Measurements from ENCODE around the gene HIC1. TPM values are rescaled to one million over a fixed set of nuclear protein-coding genes. Genes with fewer than 3 reads are reported as not detected.

HIC1 gene
- total and polyA plus RNA-seq, 4 donors = 0.44 to 4.8 (median 3.7) TPM

DNA sequence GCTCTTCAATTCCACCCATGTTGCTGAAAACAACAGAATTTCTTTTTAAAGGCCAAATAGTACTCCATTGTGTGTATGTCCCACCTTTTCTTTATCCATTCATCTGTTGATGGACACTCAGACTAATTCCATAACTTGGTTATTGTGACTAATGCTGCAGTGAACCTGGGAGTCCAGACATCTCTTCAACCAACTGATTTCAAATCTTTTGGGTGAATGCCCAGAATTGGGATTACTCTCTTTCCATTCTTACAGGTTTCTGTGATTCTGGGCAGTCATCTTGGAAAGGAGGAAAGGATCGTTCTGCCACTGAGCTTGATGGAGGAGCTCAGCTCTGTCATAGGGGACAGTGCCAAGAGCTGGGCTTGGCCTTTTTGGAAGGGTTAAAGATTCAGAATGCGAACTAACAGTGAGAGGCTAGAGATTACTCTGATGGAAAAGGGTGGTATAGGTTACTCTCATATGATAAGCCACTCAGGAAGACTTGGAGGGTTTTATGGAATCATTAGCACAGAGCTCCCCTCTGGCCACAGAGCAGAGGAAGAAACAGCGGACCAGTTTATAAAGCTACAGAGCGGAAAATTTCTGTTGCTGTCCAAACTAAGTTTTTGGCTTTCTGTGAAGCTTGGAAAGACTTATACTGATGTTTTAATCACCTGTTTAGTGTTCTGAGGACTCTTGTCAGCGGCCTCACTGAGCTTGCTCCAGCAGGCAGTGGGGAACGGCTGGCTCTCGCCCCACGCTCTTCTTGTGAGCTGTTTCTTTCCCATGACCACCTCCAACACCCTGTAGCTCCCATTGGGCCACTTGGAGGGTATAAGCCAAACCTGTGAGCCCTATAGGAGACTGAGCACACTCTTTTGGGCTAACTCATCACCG lies 48.3 kb downstream of the HIC1 start (continued):
- TF ChIP-seq, protein P1, sequence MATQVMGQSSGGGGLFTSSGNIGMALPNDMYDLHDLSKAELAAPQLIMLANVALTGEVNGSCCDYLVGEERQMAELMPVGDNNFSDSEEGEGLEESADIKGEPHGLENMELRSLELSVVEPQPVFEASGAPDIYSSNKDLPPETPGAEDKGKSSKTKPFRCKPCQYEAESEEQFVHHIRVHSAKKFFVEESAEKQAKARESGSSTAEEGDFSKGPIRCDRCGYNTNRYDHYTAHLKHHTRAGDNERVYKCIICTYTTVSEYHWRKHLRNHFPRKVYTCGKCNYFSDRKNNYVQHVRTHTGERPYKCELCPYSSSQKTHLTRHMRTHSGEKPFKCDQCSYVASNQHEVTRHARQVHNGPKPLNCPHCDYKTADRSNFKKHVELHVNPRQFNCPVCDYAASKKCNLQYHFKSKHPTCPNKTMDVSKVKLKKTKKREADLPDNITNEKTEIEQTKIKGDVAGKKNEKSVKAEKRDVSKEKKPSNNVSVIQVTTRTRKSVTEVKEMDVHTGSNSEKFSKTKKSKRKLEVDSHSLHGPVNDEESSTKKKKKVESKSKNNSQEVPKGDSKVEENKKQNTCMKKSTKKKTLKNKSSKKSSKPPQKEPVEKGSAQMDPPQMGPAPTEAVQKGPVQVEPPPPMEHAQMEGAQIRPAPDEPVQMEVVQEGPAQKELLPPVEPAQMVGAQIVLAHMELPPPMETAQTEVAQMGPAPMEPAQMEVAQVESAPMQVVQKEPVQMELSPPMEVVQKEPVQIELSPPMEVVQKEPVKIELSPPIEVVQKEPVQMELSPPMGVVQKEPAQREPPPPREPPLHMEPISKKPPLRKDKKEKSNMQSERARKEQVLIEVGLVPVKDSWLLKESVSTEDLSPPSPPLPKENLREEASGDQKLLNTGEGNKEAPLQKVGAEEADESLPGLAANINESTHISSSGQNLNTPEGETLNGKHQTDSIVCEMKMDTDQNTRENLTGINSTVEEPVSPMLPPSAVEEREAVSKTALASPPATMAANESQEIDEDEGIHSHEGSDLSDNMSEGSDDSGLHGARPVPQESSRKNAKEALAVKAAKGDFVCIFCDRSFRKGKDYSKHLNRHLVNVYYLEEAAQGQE (IDR thresholded peaks at IDR 0.05) = no peak
- TF ChIP-seq FOXA2 (IDR thresholded peaks at IDR 0.05) = no peak
- TF ChIP-seq, protein P2, sequence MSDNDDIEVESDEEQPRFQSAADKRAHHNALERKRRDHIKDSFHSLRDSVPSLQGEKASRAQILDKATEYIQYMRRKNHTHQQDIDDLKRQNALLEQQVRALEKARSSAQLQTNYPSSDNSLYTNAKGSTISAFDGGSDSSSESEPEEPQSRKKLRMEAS (IDR thresholded peaks at IDR 0.05) = no peak

DNA sequence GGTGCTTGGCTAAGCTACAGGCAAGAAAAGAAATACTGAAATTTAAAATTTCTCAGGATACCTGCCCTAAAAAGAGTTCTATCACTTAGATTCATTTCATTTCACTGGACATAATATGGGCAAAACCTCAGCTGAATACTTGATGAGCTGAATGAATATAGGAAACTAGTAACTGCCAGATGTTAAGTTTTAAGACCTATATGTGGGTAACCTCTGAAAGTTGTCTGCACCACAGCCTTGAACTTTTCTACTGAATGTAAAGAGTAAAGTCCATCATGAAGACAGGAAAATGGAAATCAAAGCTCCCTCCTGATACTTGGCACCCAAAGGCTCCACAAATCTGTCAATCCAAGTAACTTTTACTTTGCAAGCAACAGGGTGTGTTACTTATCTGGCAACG lies 50.8 kb downstream of the HIC1 start:
- Histone ChIP-seq H3K4me3 (ENCODE audit: low read depth in 1 of 3, low read length in 3 of 3) (no peak overlapping the region), H3K4me1 (ENCODE audit: control insufficient read depth in 4 of 4, insufficient read depth in 4 of 4, low read length in 3 of 4) (peaks cover 0 to 4% (median 0%) of the 10 kb centered on the region in 4 donors), H3K27ac (ENCODE audit: low read depth in 1 of 2, low read length in 2 of 2) (no peak overlapping the region), H3K27me3 (ENCODE audit: control insufficient read depth in 4 of 4, insufficient read depth in 4 of 4, low read length in 3 of 4) (no peaks in the 10 kb centered on the region), H3K9me3 (ENCODE audit: control insufficient read depth in 4 of 4, low read length in 3 of 4) (no peaks in the 10 kb centered on the region), H3K9ac (ENCODE audit: low read depth in 1 of 2, low read length in 2 of 2) (no peak overlapping the region), H3K36me3 (ENCODE audit: control insufficient read depth in 4 of 4, insufficient read depth in 3 of 4, low read depth in 1 of 4, low read length in 3 of 4) (no peaks in the 10 kb centered on the region)
- DNase-seq (ENCODE audit: low spot score) = no peak
- TF ChIP-seq TAF1 (conservative IDR thresholded peaks at IDR 0.05) = no peak
- no peak for TF ChIP-seq FOXA2 (IDR thresholded peaks at IDR 0.05)
- no peak for TF ChIP-seq HNF4G (IDR thresholded peaks at IDR 0.05)
- TF ChIP-seq, protein P3, sequence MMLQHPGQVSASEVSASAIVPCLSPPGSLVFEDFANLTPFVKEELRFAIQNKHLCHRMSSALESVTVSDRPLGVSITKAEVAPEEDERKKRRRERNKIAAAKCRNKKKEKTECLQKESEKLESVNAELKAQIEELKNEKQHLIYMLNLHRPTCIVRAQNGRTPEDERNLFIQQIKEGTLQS (IDR thresholded peaks at IDR 0.05) = no peak
- TF ChIP-seq YY1 (IDR thresholded peaks at IDR 0.05) = no peak
- TF ChIP-seq GABPA (IDR thresholded peaks at IDR 0.05 in 1 of 2, conservative IDR thresholded peaks at IDR 0.05 in 1 of 2) = no peak
- TF ChIP-seq JUND (IDR thresholded peaks at IDR 0.05) = no peak
- no peak for TF ChIP-seq FOXA1 (IDR thresholded peaks at IDR 0.05)
- 82% methylated on average over 1 of the region's 1 CpG for WGBS

DNA sequence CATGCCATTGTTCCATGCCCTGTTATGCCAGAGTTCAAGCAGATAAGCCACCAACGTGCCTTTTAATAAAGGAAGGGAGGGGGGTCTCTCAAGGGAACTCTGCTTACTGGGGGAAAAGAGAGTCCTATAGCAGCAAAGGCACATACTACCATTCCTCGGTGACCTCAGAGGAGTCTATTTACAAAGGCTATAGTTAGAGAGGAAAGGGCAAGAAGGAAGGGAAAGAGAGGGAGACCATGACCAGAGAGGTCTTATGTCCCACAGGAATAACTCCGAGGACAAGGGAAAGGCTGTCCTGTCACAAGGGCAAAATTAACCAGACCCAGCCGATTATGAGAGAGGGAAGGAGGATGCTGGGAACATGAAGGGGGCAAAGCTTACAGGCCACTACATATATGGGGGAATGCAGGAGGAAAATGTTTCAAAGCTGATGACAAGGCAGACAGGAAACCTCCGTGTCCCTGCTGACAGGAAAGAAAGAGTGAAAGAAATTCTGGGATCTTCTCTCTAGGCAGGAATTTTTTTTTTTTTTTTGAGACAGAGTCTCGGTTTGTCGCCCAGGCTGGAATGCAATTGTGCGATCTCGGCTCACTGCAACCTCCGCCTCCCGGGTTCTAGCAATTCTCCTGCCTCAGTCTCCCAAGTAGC lies 51.5 kb downstream of the HIC1 start:
- TF ChIP-seq, protein P4, sequence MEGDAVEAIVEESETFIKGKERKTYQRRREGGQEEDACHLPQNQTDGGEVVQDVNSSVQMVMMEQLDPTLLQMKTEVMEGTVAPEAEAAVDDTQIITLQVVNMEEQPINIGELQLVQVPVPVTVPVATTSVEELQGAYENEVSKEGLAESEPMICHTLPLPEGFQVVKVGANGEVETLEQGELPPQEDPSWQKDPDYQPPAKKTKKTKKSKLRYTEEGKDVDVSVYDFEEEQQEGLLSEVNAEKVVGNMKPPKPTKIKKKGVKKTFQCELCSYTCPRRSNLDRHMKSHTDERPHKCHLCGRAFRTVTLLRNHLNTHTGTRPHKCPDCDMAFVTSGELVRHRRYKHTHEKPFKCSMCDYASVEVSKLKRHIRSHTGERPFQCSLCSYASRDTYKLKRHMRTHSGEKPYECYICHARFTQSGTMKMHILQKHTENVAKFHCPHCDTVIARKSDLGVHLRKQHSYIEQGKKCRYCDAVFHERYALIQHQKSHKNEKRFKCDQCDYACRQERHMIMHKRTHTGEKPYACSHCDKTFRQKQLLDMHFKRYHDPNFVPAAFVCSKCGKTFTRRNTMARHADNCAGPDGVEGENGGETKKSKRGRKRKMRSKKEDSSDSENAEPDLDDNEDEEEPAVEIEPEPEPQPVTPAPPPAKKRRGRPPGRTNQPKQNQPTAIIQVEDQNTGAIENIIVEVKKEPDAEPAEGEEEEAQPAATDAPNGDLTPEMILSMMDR (IDR thresholded peaks at IDR 0.05; ENCODE audit: low read depth, low read length, missing input control) = no peak
- TF ChIP-seq JUND (IDR thresholded peaks at IDR 0.05) = no peak
- TF ChIP-seq, protein P5, sequence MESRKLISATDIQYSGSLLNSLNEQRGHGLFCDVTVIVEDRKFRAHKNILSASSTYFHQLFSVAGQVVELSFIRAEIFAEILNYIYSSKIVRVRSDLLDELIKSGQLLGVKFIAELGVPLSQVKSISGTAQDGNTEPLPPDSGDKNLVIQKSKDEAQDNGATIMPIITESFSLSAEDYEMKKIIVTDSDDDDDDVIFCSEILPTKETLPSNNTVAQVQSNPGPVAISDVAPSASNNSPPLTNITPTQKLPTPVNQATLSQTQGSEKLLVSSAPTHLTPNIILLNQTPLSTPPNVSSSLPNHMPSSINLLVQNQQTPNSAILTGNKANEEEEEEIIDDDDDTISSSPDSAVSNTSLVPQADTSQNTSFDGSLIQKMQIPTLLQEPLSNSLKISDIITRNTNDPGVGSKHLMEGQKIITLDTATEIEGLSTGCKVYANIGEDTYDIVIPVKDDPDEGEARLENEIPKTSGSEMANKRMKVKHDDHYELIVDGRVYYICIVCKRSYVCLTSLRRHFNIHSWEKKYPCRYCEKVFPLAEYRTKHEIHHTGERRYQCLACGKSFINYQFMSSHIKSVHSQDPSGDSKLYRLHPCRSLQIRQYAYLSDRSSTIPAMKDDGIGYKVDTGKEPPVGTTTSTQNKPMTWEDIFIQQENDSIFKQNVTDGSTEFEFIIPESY (IDR thresholded peaks at IDR 0.05) = no peak
- no peak for TF ChIP-seq FOXA2 (IDR thresholded peaks at IDR 0.05)
- no peak for TF ChIP-seq EGR1 (IDR thresholded peaks at IDR 0.05; ENCODE audit: low read depth in 2 of 2)
- peak; percentile 85 for TF ChIP-seq NR2F2 (IDR thresholded peaks at IDR 0.05)
- no peak for TF ChIP-seq HNF4A (conservative IDR thresholded peaks at IDR 0.05)
- peak in 1 of 2 donors; percentile 13 for TF ChIP-seq RXRA (IDR thresholded peaks at IDR 0.05)
- TF ChIP-seq RAD21 (IDR thresholded peaks at IDR 0.05) = no peak
- H3K36me3 ChIP-seq (ENCODE audit: control insufficient read depth in 4 of 4, insufficient read depth in 3 of 4, low read depth in 1 of 4, low read length in 3 of 4) = no peaks in the 10 kb centered on the region
- no peak overlapping the region for H3K4me3 ChIP-seq (ENCODE audit: low read depth in 1 of 3, low read length in 3 of 3)
- WGBS = 71% methylated on average over 11 of the region's 11 CpGs
- H3K9me3 ChIP-seq (ENCODE audit: control insufficient read depth in 4 of 4, low read length in 3 of 4) = no peaks in the 10 kb centered on the region
- no peak overlapping the region for H3K9ac ChIP-seq (ENCODE audit: low read depth in 1 of 2, low read length in 2 of 2)
- H3K27me3 ChIP-seq (ENCODE audit: control insufficient read depth in 4 of 4, insufficient read depth in 4 of 4, low read length in 3 of 4) = no peaks in the 10 kb centered on the region
- H3K27ac ChIP-seq (ENCODE audit: low read depth in 1 of 2, low read length in 2 of 2) = no peak overlapping the region
- H3K4me1 ChIP-seq (ENCODE audit: control insufficient read depth in 4 of 4, insufficient read depth in 4 of 4, low read length in 3 of 4) = peaks cover 0 to 4% (median 0%) of the 10 kb centered on the region in 4 donors
- no peak for DNase-seq (ENCODE audit: low spot score)

All from liver (tissue), 9 donors.